Measurements from ENCODE around the gene CHD9NB.

- no peak for TF ChIP-seq ZNF529 (tag by site-specific recombination; IDR thresholded peaks at IDR 0.05; ENCODE audit: insufficient replicate concordance)
- TF ChIP-seq YY1 (tag by site-specific recombination; IDR thresholded peaks at IDR 0.05) = no peak
- no peak for TF ChIP-seq MZF1 (tag by site-specific recombination; IDR thresholded peaks at IDR 0.05; ENCODE audit: borderline replicate concordance)
- no peak for TF ChIP-seq CTCF (tag by site-specific recombination; IDR thresholded peaks at IDR 0.05)
- TF ChIP-seq ZNF202 (tag by site-specific recombination; IDR thresholded peaks at IDR 0.05; ENCODE audit: borderline replicate concordance) = no peak
- no peak for TF ChIP-seq ZNF311 (tag by site-specific recombination; IDR thresholded peaks at IDR 0.05; ENCODE audit: borderline replicate concordance)
- TF ChIP-seq KLF7 (tag by site-specific recombination; IDR thresholded peaks at IDR 0.05; ENCODE audit: borderline replicate concordance) = no peak
- no peak for TF ChIP-seq ZNF398 (tag by site-specific recombination; IDR thresholded peaks at IDR 0.05)
- no peak for TF ChIP-seq BCL11A (tag by site-specific recombination; IDR thresholded peaks at IDR 0.05; ENCODE audit: low read depth)
- TF ChIP-seq KLF17 (tag by site-specific recombination; IDR thresholded peaks at IDR 0.05) = no peak
- TF ChIP-seq REST (tag by site-specific recombination; IDR thresholded peaks at IDR 0.05) = no peak
- no peak for TF ChIP-seq ZNF624 (tag by site-specific recombination; IDR thresholded peaks at IDR 0.05)
- no peak for TF ChIP-seq ZNF324 (tag by site-specific recombination; IDR thresholded peaks at IDR 0.05)
- TF ChIP-seq REPIN1 (tag by site-specific recombination; IDR thresholded peaks at IDR 0.05; ENCODE audit: low read depth) = no peak
Observed at GRCh38 chr16:53029971-53030370, 22.7 kb downstream of the CHD9NB start.

Data from HEK293 (cell line).